Parathyroid adenoma (tissue), 2 donors: ENCODE data around the gene MOSMO.

ENCODE experiments used
- H2AFZ ChIP-seq: fragments of 300-600 bp; sonication (generic); one replicate; pipeline ENCODE4 v1.7.0; 2017; ENCODE audit warnings: antibody characterized with exemption, mild to moderate bottlenecking
- H3K27ac ChIP-seq: fragments of 300-600 bp; sonication (generic); one replicate; pipeline ENCODE4 v1.7.0; 2017
- H3K27me3 ChIP-seq: fragments of 300-600 bp; sonication (generic); one replicate; pipeline ENCODE4 v1.7.0; 2017; ENCODE audit warnings: low read length; ENCODE audit not compliant: control insufficient read depth, insufficient read depth
- H3K36me3 ChIP-seq: fragments of 300-600 bp; sonication (generic); one replicate; pipeline ENCODE4 v1.7.0; 2017; ENCODE audit warnings: low read length; ENCODE audit not compliant: control insufficient read depth, insufficient read depth
- H3K4me1 ChIP-seq: fragments of 300-600 bp; sonication (generic); one replicate; pipeline ENCODE4 v1.7.0; 2017; ENCODE audit warnings: control low read depth
- H3K4me2 ChIP-seq: fragments of 300-600 bp; sonication (generic); one replicate; pipeline ENCODE4 v1.7.0; 2017; ENCODE audit warnings: low read length
- H3K4me3 ChIP-seq: fragments of 300-600 bp; sonication (generic); one replicate; pipeline ENCODE4 v1.7.0; 2017; ENCODE audit warnings: low read depth, low read length
- H3K79me2 ChIP-seq: fragments of 300-600 bp; sonication (generic); one replicate; pipeline ENCODE4 v1.7.0; 2017; ENCODE audit warnings: control low read depth
- H3K9ac ChIP-seq: fragments of 300-600 bp; sonication (generic); one replicate; pipeline ENCODE4 v1.7.0; 2017; ENCODE audit warnings: mild to moderate bottlenecking
- H3K9me3 ChIP-seq: fragments of 300-600 bp; sonication (generic); one replicate; pipeline ENCODE4 v1.7.0; 2017; ENCODE audit warnings: low read length; ENCODE audit not compliant: control insufficient read depth
- TF ChIP-seq, protein P1 (sequence below): fragments of 300-600 bp; sonication (generic); IDR thresholded peaks from one replicate; pipeline ENCODE4 v1.7.0; 2017; ENCODE audit warnings: antibody characterized with exemption, mild to moderate bottlenecking
- donor health status: primary hyperparathyroidism.

The MOSMO gene

DNA sequence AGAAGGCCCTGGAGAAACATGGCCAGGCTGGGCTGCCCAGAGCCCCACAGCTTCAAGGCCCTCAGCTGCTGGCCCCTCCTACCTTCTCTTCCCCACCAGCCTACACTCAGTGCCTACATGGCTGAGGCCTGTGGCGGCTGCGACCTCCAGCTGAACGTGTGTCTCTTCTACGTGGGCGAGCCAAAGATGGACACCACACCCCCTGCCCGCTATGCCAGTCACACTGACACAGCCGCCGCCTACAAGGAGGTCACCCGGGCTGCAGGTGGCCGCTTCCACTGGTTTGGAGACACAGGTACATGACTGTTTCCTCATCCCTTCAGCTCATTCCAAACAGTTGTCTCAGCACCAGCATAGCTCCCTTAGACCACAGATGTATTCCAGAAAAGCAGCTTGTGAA, 124.9 kb downstream of the MOSMO start:
- H3K79me2 ChIP-seq: no peaks in the 10 kb centered on the region
- no peaks in the 10 kb centered on the region for H3K27me3 ChIP-seq
- no peak overlapping the region for H3K9ac ChIP-seq
- TF ChIP-seq, protein P1, sequence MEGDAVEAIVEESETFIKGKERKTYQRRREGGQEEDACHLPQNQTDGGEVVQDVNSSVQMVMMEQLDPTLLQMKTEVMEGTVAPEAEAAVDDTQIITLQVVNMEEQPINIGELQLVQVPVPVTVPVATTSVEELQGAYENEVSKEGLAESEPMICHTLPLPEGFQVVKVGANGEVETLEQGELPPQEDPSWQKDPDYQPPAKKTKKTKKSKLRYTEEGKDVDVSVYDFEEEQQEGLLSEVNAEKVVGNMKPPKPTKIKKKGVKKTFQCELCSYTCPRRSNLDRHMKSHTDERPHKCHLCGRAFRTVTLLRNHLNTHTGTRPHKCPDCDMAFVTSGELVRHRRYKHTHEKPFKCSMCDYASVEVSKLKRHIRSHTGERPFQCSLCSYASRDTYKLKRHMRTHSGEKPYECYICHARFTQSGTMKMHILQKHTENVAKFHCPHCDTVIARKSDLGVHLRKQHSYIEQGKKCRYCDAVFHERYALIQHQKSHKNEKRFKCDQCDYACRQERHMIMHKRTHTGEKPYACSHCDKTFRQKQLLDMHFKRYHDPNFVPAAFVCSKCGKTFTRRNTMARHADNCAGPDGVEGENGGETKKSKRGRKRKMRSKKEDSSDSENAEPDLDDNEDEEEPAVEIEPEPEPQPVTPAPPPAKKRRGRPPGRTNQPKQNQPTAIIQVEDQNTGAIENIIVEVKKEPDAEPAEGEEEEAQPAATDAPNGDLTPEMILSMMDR: no peak
- no peak overlapping the region for H3K27ac ChIP-seq
- H3K4me3 ChIP-seq: no peak overlapping the region
- no peaks in the 10 kb centered on the region for H3K9me3 ChIP-seq
- no peaks in the 10 kb centered on the region for H3K36me3 ChIP-seq
- no peak overlapping the region for H2AFZ ChIP-seq
- H3K4me2 ChIP-seq: no peak overlapping the region
- H3K4me1 ChIP-seq: no peaks in the 10 kb centered on the region
